ELR (cell line): Measurements from ENCODE around the gene RRP9.

Source experiments
- DNase-seq: peaks from one replicate; pipeline ENCODE4 v3.0.0-alpha.2; 2015; ENCODE audit warnings: low read depth

The RRP9 gene

GRCh38 chr3:51955893-51956770 lies 14.4 kb upstream of the RRP9 start:
- DNase-seq = no peak

DNA sequence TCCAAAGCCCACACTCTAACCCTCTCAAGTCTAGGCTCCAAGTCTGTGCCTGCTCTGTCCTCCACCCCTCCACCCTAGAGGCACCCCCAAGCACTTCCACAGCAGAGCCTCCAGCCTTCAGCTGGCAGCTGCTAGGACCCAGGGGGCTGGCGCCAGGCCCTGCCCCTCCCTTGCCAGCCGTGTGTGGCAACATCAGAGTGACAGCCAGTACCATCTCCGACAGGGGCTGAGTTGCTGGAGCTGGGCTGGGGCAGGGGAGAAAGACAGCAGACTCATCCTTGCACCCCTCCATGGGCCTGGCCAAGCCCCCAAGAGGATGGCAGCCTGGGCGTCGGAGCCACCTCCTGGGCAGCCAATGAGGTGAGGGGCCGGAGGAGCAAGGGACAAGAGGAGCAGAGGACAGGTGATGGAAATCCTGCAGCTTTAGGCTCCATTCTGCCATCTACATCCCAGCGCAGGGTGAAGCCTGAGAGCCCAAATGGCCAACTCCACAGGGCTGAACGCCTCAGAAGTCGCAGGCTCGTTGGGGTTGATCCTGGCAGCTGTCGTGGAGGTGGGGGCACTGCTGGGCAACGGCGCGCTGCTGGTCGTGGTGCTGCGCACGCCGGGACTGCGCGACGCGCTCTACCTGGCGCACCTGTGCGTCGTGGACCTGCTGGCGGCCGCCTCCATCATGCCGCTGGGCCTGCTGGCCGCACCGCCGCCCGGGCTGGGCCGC lies 13.6 kb upstream of the RRP9 start, which contains the start of gene GPR62:
Gene GPR62, plus strand, starts transcription at position 207 of the 718 bp plus-strand sequence. Its CDS starts 272 bp downstream, at position 479.
- no peak for DNase-seq

DNA sequence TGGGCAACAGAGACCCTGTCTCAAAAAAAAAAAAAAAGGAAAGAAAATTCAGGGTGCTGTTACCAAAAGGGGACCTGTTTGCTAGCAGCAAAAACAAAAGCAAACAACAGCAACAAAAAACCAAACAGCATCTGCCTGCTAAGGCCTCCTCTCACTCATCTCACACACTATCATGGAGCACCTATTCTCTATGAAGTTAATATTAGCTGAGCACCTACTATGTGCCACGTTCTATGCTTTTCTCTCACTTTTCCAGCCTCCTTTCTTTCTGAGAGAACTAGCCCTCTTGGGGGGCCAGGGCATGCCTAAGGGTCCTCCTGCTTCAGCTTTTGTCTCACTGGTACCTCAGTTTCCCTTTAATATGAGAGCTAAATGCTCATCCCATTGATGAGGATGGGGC lies 13.0 kb upstream of the RRP9 start:
- no peak for DNase-seq

DNA sequence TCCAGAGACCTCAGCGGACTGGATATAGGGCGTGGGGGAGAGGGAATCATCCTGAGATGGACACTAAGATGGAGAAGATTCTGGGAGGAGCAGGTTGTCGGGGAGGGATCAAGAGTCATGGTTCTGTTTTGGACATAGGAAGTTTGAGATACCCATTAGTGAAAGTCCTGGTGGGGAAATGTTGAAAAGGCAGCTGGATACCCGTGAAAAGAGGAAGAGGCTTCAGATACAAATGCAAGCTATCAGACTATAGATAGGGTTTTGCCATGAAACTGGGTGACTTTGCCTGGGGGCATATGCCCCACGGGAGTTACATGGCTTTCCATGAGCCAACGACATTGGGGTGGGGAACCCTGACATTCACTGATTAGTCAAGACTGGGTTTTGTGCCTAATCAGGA lies 12.4 kb upstream of the RRP9 start:
- no peak for DNase-seq

GRCh38 chr3:51953445-51953844 lies 11.7 kb upstream of the RRP9 start:
- peak; percentile 80 for DNase-seq

GRCh38 chr3:51950899-51951298 lies 9.2 kb upstream of the RRP9 start:
- DNase-seq = no peak

GRCh38 chr3:51949121-51949520 lies 7.4 kb upstream of the RRP9 start:
- no peak for DNase-seq

DNA sequence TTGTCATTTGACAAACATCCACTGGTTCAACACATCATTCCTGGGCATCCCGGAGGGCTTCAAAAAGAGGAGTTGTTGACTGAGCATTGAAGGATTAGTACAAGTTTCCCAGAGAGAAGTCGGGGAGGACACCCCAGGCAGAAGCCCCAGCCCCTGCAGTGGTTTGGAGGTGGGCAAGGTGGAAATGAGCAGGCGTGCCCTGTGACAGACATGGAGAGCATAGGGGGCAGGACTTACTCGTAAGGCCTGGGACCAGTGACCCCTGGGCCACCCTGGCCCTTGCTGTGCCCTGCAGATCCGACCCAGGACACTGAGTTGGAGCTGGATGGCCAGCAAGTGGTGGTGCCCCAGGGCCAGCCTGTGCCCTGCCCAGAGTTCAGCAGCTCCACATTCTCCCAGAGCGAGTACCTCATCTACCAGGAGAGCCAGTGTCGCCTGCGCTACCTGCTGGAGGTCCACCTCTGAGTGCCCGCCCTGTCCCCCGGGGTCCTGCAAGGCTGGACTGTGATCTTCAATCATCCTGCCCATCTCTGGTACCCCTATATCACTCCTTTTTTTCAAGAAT lies 6.4 kb upstream of the RRP9 start:
- DNase-seq = no peak

DNA sequence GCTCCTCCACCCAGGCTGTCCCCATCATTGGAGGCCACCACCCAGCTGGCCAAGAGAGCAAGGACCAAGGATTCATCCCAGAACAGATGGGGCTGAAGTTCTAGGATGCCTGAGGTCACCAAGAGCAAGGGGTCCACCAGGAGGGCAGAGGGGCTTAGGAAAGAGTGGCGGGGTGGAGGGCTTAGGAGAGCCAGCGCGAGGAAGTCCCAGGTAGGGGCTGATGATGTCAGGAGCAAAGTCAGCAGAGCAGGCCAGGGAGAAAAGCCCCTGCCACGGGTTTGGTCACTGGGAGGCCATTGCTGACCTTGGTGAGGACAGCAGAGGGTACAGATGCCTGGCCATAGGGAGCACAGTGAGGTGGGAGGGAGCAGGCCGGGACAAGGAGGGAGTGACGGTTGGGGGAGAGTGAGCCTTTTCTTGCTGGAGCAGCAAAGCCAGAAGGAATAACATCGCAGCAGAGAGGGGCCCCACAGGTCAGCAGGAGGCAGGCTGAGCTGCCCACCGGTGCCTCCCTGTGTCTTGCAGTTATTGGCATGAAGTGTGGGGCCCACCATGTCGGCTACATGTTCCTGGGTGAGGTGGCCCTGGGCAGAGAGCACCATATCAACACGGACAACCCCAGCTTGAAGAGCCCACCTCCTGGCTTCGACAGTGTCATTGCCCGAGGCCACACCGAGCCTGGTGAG lies 5.7 kb upstream of the RRP9 start:
- DNase-seq = no peak

DNA sequence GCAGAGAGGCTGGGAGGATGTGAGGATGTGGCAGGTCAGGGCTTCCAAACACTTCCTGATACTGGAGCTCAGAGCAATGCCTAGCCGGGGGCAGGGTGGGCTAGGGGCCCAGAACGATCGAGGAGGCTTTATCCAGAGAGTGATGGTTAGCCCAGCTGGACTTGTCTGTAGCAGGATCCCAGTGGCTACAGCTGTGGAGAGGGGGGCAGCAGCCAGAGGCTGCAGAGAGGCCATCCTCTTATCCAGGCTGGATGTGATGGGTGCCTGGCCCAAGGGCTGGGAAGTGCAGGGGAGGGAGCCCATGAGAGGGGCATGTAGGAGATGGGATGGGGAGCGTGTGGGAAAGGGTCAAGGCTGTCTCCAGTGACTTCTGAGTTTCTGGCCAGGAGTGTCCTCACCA lies 5.1 kb upstream of the RRP9 start:
- no peak for DNase-seq

DNA sequence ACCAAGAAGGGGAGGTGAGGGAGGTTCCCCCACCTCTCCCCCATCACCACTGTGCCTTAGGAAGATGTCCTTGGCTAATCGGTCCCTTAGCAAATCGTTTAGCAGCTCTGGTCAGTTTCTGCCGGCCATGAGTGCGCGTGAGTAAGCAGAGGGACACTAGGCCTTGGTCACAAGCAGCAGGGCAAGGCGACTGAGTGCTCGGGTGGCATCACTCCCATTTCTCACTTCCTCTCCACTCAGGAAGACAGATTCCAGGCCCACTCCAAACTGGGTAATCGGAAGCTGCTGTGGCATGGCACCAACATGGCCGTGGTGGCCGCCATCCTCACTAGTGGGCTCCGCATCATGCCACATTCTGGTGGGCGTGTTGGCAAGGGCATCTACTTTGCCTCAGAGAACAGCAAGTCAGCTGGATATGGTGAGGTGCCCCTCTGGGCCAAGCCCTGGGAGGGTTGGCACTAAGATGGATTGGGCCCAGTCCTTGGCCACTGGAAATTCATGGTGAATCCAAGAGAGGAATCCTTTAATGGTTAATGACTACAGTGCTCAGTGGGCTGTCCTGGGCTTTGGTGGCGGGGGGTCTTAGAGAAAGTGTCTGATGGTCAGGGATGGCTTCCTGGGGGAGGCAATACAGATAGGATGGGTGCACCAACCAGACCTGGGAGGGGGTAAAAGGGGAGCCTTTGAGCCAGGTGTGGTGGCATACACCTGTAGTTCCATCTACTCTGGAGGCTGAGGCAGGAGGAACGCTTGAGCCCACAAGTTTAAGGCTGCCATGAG lies 4.4 kb upstream of the RRP9 start:
- no peak for DNase-seq

- DNase-seq = no peak
These were observed 3.5 kb upstream of the RRP9 start for GRCh38 chr3:51945031-51945840.

GRCh38 chr3:51944451-51945021 lies 2.8 kb upstream of the RRP9 start:
- no peak for DNase-seq

DNA sequence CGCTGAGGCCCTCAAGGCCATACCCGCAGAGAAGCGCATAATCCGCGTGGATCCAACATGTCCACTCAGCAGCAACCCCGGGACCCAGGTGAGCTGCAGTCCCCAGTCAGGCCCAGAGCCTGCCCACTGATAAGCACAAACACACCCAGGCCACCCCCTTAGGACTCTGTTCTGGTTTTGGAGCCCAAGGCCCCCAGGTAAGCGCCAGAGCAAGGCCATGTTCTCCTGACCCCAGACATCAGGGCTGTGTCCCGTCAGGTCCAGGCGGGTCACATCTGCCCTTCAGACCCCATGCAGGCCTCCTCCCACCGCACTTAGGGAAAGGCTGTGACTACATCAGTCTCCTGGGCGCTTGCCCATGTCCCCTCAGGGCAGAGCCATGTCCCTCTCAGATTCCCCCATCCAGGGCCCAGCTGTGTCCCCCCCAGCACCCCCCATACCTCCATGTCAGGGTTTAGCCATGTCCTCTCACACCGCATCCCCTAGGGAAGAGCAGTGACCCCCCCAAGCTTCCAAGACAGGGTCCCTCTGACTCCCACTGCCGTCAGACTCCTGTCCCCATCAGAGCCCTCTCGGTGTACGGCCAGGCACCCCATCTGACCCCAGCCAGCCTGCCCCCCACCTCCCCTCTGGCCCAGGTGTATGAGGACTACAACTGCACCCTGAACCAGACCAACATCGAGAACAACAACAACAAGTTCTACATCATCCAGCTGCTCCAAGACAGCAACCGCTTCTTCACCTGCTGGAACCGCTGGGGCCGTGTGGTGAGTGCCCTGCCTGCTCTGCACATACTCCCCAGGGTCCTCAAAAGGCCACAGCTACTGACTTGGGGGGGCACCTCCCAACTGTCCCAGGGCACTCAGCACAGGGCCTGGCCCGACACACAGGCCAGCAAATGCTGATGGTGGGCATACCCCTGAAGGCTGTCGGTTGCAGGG lies 2.0 kb upstream of the RRP9 start:
- DNase-seq = no peak

GRCh38 chr3:51942603-51943450 lies 1.1 kb upstream of the RRP9 start:
- DNase-seq = peak; percentile 83

- DNase-seq = no peak
These were observed 274 bp downstream of the RRP9 start for GRCh38 chr3:51941463-51941797.

- DNase-seq = peak; percentile 19
These were observed 849 bp downstream of the RRP9 start for GRCh38 chr3:51940648-51941462.
